HFFc6 (cell line): ENCODE data around the gene M1AP. TPM values are rescaled to one million over a fixed set of nuclear protein-coding genes. Genes with fewer than 3 reads are reported as not detected.

Experiments
- DNase-seq: peaks from one replicate; pipeline ENCODE4 v3.0.0-alpha.2; 2018
- H3K27ac Mint-ChIP-seq: 2 replicates; pipeline ENCODE4 v1.8.0; 2020; ENCODE audit warnings: mild to moderate bottlenecking, mixed read lengths
- H3K27me3 Mint-ChIP-seq: 2 replicates; pipeline ENCODE4 v1.8.0; 2021; ENCODE audit warnings: mild to moderate bottlenecking, moderate library complexity, mixed read lengths; ENCODE audit not compliant: insufficient read depth
- H3K36me3 Mint-ChIP-seq: 2 replicates; pipeline ENCODE4 v1.8.0; 2021; ENCODE audit warnings: low read depth, mixed read lengths
- H3K4me1 Mint-ChIP-seq: 2 replicates; pipeline ENCODE4 v1.8.0; 2020; ENCODE audit warnings: low read depth, mixed read lengths
- H3K4me3 Mint-ChIP-seq: 2 replicates; pipeline ENCODE4 v1.8.0; 2020; ENCODE audit warnings: mild to moderate bottlenecking, moderate library complexity, mixed read lengths
- H3K9me3 Mint-ChIP-seq: 2 replicates; pipeline ENCODE4 v1.8.0; 2020; ENCODE audit warnings: mild to moderate bottlenecking, mixed read lengths
- total RNA-seq, 6 experiments: library from RNA; stranded (reverse); fragmentation: NEBNext Ultra II Directional; extraction: Animal tissue kit (Norgen Biotek cat#: 25700); gene quantifications; 2 replicates in 1 of 6; 3 replicates in 5 of 6; pipeline ENCODE4 v1.2.3, GENCODE V29; 2021
- TF ChIP-seq, protein P1 (sequence below): fragments of 200-600 bp; sonication (generic); IDR thresholded peaks from 2 replicates; pipeline ENCODE4 v1.5.0; 2021; ENCODE audit warnings: antibody characterized with exemption, mild to moderate bottlenecking

M1AP gene
- total RNA-seq, 6 experiments from 2014 or later: 0.14 to 0.38 (median 0.17) TPM; not detected in 1

- Mint-ChIP-seq H3K9me3 (no peaks in the 10 kb centered on the region), H3K4me1 (peaks cover 17% of the 10 kb centered on the region), H3K27me3 (no peaks in the 10 kb centered on the region; the same call in none of the 2 replicates), H3K4me3 (no peak overlapping the region; the same call in 1 of the 2 replicates), H3K36me3 (no peaks in the 10 kb centered on the region), H3K27ac (no peak overlapping the region)
- TF ChIP-seq, protein P1, sequence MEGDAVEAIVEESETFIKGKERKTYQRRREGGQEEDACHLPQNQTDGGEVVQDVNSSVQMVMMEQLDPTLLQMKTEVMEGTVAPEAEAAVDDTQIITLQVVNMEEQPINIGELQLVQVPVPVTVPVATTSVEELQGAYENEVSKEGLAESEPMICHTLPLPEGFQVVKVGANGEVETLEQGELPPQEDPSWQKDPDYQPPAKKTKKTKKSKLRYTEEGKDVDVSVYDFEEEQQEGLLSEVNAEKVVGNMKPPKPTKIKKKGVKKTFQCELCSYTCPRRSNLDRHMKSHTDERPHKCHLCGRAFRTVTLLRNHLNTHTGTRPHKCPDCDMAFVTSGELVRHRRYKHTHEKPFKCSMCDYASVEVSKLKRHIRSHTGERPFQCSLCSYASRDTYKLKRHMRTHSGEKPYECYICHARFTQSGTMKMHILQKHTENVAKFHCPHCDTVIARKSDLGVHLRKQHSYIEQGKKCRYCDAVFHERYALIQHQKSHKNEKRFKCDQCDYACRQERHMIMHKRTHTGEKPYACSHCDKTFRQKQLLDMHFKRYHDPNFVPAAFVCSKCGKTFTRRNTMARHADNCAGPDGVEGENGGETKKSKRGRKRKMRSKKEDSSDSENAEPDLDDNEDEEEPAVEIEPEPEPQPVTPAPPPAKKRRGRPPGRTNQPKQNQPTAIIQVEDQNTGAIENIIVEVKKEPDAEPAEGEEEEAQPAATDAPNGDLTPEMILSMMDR: no peak
- no peak for DNase-seq
These were observed 19.5 kb downstream of the M1AP start for GRCh38 chr2:74628538-74629105.

DNA sequence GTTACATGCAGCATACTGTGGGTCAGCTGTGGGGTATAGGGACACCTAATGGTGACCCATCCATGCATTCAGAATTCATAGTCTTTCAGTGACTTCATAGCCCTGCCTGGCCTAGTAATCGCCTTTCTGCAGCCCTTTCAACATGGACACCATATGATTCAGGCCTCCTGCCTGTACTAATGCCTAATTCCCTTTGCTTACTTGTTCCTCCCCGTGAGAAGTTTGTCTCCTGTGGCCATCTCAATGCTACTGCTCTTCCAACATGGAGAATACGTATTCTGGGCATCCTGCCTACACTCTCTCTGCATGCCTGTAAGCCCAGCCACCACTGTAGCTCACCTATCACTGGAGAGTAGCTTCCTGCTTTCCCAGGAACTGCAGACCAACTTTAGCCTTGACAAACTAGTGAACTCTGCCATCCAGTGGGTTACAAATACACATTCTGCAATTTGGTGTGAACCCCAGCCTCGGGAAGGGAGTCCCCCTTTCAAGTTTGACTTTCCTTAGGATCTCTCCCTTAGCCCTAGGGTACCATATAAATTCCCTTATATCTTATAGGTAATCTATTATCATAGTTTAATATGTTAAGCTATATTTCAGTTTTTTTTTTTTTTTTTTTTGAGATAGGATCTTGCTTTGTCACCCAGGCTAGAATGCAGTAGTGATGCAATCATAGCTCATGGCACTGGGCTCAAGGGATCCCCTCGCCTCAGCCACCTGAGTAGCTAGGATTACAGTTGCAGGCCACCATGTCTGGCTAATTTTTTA, 22.3 kb downstream of the M1AP start:
- TF ChIP-seq, protein P1: no peak
- Mint-ChIP-seq H3K36me3 (no peaks in the 10 kb centered on the region), H3K27me3 (peaks cover 4% of the 10 kb centered on the region), H3K27ac (no peak overlapping the region), H3K4me3 (no peak overlapping the region), H3K4me1 (peaks cover 7% of the 10 kb centered on the region; the same call in 1 of the 2 replicates), H3K9me3 (no peaks in the 10 kb centered on the region)
- no peak for DNase-seq

DNA sequence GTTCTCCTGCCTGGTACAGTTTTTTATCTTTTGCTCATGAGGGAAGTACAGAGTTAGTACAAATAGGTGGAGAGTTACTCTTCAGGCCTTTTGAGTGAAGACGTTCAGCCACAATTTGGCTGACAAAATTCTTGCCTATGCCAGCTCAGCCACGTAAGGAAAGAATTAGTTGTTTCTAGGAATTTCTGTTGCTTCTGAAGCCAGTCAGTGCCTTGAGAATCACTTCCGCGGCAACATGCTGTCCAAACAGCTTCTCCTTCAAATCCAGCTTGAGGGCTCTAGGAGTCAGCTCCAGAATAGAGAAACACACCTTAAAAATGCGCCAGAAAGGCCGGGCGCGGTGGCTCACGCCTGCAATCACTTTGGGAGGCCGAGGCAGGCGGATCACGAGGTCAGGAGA, 27.5 kb downstream of the M1AP start:
- TF ChIP-seq, protein P1: no peak
- Mint-ChIP-seq H3K4me1 (peaks cover 9% of the 10 kb centered on the region; the same call in 1 of the 2 replicates), H3K4me3 (no peak overlapping the region), H3K9me3 (no peaks in the 10 kb centered on the region), H3K36me3 (no peaks in the 10 kb centered on the region), H3K27ac (no peak overlapping the region), H3K27me3 (peaks cover 27% of the 10 kb centered on the region)
- DNase-seq: no peak

DNA sequence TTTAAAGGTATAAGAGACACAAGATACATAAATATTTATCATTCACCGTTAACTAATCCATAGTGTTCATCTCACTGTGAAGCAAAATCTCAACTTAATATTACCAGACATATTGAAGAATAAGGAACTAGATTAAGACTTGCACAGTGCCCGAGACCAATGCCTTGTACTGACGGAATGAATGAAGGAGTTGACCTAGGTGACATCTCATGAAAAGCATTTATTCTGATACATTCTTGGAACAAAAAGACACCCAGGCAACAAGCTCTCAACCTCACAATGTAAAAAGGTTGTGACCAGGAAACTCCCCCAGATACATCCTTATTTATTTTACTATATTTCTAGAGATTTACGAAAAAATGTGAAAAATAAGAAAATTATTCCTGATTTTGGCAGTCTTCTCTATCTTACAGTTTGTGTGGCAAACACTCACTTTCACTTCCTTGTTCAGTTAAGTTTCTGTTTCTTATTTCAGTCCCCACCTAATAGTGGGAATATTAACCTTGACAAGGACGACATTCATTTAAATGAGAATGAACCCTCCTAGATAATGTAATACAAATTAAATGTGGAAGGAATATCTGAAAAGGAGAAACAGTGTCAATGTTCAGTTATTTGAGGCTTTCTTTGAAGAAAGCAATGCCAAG, 28.4 kb downstream of the M1AP start:
- H3K4me1 Mint-ChIP-seq: peaks cover 5% of the 10 kb centered on the region; the same call in 1 of the 2 replicates
- no peak for DNase-seq

DNA sequence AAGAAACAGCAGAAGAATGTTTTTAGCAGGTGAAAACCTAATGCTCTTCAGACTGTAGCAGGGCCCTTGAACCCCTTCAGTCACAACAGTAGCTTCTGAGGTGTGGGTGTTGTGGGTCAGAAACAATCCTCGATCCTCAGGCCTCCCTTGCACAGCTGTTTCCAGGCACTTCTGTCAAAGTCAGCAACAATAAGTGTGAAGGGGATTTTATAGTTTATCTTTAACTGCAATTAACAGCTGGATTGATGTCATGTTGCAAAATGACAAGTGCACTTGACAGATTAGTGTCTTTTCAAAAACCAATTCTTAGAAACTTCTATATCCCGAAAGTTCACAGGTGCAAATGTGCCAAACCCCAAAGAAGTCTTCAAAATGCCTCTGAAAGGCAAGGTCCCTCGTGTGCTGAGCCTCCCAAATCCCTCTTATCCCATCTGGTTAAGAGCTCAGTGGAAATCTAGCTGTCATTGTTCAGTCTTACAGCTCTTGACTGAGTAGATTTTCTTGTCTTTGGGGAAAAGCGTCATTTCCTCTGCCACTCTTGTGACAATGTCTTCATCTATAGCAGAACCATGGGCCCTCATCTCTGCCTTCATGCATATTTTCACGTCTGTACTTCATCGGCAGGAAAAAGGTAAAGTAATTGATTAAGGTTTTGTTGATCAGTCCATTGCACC, 29.6 kb downstream of the M1AP start:
- no peak overlapping the region for H3K27ac Mint-ChIP-seq
- H3K4me1 Mint-ChIP-seq: peaks cover 5% of the 10 kb centered on the region; the same call in 1 of the 2 replicates
- no peak for DNase-seq
- TF ChIP-seq, protein P1: no peak
- no peaks in the 10 kb centered on the region for H3K9me3 Mint-ChIP-seq
- H3K4me3 Mint-ChIP-seq: no peak overlapping the region
- peaks cover 48% of the 10 kb centered on the region for H3K27me3 Mint-ChIP-seq
- no peaks in the 10 kb centered on the region for H3K36me3 Mint-ChIP-seq

More for the DNA sequence above, 28.4 kb downstream of the M1AP start:
- Mint-ChIP-seq H3K27me3 (peaks cover 36% of the 10 kb centered on the region), H3K4me3 (no peak overlapping the region), H3K36me3 (no peaks in the 10 kb centered on the region), H3K27ac (no peak overlapping the region), H3K9me3 (no peaks in the 10 kb centered on the region)
- TF ChIP-seq, protein P1: no peak
